Astrocyte of the spinal cord (primary cell): Measurements from ENCODE around the gene FKBP9.

Source experiments
- DNase-seq: peaks from one replicate; pipeline ENCODE4 v3.0.0; 2011; ENCODE audit warnings: low read depth, low spot score
- H3K4me3 ChIP-seq: 2 replicates; pipeline ENCODE4 v1.5.1; 2011; ENCODE audit warnings: low read depth, mild to moderate bottlenecking, low read length, moderate library complexity
- in situ Hi-C: cut with HindIII; loops from 2 replicates; pipeline ENCODE4 v1.10.0; 2017; ENCODE audit warnings: low sequenced_read_pairs
- TF ChIP-seq, protein P1 (sequence below): IDR thresholded peaks from 2 replicates; pipeline ENCODE4 v1.5.1; 2012; ENCODE audit warnings: low read depth, mild to moderate bottlenecking, low read length, inconsistent platforms

Gene FKBP9

DNA sequence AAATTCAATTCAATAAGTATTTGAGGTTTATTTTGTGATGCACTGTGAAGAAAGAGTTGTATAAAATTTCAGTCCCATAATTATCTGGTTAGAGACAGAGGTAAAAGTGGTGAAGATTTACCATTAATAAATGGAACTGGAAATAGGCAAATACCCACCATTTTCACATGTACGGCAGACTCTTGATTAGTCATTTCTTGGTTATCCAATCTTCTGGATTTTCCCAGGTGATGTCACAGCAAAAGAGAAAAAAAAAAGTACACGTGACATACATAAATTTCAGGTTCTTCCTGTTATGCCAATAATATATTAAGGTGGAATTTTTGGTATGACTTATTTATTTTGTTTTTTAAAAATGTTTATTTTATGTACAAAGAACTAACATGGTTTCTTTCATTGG is 78.5 kb downstream of the FKBP9 start:
- in situ Hi-C loops = no loop called here
- TF ChIP-seq, protein P1, sequence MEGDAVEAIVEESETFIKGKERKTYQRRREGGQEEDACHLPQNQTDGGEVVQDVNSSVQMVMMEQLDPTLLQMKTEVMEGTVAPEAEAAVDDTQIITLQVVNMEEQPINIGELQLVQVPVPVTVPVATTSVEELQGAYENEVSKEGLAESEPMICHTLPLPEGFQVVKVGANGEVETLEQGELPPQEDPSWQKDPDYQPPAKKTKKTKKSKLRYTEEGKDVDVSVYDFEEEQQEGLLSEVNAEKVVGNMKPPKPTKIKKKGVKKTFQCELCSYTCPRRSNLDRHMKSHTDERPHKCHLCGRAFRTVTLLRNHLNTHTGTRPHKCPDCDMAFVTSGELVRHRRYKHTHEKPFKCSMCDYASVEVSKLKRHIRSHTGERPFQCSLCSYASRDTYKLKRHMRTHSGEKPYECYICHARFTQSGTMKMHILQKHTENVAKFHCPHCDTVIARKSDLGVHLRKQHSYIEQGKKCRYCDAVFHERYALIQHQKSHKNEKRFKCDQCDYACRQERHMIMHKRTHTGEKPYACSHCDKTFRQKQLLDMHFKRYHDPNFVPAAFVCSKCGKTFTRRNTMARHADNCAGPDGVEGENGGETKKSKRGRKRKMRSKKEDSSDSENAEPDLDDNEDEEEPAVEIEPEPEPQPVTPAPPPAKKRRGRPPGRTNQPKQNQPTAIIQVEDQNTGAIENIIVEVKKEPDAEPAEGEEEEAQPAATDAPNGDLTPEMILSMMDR = no peak
- H3K4me3 ChIP-seq = no peak overlapping the region
- no peak for DNase-seq

DNA sequence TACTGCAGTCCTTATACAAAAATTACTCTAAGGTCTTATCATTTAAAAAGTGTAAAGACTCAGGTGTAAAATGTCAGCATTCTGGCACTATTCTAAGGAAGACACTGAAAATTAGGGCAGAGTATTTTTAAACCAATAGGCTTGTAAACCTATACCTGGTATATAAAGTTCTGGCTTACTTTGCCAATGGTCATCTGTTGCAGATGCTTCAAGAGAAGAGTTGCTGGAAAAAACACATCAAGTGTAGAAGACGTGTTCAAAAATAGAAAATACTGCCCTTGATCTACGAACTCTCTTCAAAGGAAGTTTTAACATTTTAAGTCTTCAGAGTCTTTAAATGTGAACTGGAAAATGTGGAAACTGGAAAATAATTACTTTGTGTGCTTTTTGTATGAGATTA is 81.4 kb downstream of the FKBP9 start:
- no peak for DNase-seq
- in situ Hi-C loops = no loop called here
- H3K4me3 ChIP-seq = no peak overlapping the region
- TF ChIP-seq, protein P1 = no peak

DNA sequence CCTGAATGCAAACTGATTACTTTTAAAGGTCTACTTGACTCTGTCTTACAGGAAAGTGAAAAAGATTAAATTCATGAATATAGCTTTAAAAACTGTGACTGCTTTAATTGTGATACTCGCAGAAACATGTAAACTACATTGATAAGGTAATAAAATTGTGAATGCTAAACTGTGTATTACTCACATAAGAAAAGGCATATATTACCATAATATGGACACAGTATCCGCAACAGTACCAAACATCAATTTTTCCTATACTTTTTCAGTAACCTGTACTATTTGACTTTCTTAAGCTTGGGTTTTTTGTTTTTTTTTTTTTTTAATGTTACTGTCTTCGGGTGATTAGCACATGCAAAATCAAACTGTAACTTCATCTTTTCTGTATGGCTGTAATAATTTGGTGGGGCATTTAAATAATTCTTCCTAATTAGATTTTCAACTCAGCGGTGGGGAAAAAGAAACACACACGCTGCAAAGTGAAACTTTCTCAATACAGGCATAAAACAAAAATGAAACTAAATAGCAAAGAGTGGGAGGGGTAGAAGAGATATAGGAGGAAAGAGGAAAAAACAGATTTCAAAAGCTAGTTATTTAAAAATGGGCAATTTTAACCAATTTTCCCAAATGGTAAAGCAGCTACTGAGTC is 82.1 kb downstream of the FKBP9 start:
- TF ChIP-seq, protein P1 = no peak
- peak overlapping the region; percentile 36 for H3K4me3 ChIP-seq
- in situ Hi-C loops = no loop called here
- DNase-seq = no peak

DNA sequence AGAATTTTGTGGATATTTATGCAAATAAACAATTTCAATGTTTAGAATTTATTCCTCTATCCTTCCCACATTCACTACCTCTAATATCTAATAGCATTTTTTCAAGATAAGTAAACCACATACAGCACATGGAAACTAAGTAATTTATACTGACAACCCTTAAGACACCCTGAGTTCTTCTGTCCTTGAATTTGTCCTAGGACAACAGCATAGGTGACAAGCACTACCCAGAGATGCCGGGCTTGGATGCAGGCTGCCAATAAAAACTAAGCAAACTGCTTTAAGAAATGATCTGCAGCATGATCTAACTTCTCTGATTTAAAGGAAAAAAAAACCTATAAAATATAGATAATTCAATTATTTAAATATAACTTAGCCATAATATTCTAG is 82.7 kb downstream of the FKBP9 start:
- DNase-seq = no peak
- in situ Hi-C loops = no loop called here
- H3K4me3 ChIP-seq = peak overlapping the region; percentile 36
- TF ChIP-seq, protein P1 = no peak

DNA sequence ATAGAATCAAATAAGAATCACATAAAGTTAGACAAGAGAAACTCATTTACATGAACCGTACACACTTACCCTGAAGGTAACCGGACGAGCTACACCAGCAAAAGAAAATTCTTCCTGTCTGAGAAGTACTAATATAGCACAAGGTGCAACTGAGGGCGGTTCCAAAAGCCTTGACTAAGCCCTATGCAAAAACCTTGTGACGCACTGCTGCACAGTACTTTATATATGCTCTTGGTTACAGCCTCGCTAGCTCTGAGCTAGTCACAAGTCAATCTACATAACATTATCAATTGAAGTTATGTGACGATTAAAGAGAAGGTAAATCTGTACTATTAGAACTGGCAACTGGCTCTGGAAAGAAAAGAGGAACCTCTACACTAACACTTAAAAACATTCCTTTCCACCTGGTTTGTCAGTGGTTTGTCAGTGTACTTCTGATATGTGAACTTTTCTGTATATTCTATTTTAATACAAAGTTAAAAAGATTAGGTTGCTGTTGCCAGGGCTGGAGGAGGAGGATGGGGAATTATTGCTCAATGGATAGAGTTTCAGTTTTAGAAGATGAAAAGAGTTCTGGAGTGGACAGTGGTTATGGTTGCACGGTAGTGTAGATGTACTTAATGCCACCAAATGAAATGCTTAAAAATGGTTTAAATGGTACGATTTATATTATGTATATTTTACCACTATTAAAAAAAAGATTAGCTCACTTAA is 83.7 kb downstream of the FKBP9 start:
- in situ Hi-C loops = no loop called here
- no peak for DNase-seq
- TF ChIP-seq, protein P1 = no peak
- H3K4me3 ChIP-seq = no peak overlapping the region

DNA sequence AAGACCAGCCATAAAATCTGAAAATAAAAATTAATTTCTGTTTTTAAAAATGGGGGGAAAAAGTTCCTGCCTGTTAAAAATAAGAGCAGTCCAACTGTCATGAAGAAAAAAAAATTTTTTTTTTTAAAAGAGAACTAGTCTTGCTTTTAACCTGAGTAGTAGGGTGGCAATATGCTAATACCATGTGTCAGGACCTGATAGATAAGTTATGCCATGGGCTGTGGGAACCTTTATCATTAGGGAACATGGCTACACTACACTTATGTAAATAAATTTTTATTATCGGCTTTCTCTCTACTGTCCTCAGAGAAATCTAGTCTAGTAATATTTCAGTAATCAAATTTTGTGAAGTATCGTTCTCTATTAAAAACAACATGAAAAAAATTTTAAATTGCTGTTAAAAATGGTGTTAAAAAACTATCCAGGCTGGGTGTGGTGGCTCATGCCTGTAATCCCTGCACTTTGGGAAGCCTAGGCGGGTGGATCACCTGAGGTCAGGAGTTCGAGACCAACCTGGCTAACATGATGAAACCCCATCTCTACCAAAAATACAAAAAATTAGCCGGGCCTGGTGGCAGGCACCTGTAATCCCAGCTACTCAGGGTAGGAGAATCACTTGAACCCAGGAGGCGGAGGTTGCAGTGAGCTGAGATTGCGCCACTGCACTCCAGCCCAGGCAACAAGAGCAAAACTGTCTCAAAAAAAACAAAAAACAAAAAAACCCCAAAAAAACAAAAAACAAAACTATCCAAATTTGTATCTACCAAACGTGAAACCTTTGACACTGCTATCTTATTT is 84.6 kb downstream of the FKBP9 start:
- in situ Hi-C loops = no loop called here
- TF ChIP-seq, protein P1 = no peak
- no peak overlapping the region for H3K4me3 ChIP-seq
- no peak for DNase-seq
